SU-DHL-6 (cell line): Measurements from ENCODE around the gene PCDHGB7.

Experiments used
- EZH2phosphoT487 ChIP-seq: fragments of 200-600 bp; sonication (generic), shearing (Covaris generic); conservative IDR thresholded peaks from 2 replicates; pipeline ENCODE4 v1.6.1; 2018; ENCODE audit warnings: mild to moderate bottlenecking, antibody characterized with exemption, low read length, moderate library complexity, mixed read lengths
- TF ChIP-seq, protein P1 (sequence below): fragments of 200-600 bp; sonication (generic); IDR thresholded peaks from one replicate; pipeline ENCODE4 v1.5.1; 2017; ENCODE audit warnings: antibody characterized with exemption, mild to moderate bottlenecking, low read length, moderate library complexity; ENCODE audit not compliant: insufficient read depth, poor library complexity, severe bottlenecking

DNA sequence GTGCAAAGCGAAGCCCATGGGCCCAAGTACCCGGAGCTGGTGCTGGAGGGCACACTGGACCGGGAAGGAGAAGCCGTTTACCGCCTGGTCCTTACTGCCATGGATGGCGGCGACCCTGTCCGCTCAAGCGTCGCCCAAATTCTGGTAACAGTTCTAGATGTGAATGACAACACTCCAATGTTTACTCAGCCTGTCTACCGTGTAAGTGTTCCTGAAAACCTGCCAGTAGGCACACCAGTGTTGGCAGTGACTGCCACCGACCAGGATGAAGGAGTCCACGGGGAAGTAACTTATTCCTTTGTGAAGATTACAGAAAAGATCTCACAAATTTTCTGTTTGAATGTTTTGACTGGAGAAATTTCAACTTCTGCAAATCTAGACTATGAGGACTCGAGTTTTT is 42.9 kb upstream of the PCDHGB7 start:
- TF ChIP-seq, protein P1, sequence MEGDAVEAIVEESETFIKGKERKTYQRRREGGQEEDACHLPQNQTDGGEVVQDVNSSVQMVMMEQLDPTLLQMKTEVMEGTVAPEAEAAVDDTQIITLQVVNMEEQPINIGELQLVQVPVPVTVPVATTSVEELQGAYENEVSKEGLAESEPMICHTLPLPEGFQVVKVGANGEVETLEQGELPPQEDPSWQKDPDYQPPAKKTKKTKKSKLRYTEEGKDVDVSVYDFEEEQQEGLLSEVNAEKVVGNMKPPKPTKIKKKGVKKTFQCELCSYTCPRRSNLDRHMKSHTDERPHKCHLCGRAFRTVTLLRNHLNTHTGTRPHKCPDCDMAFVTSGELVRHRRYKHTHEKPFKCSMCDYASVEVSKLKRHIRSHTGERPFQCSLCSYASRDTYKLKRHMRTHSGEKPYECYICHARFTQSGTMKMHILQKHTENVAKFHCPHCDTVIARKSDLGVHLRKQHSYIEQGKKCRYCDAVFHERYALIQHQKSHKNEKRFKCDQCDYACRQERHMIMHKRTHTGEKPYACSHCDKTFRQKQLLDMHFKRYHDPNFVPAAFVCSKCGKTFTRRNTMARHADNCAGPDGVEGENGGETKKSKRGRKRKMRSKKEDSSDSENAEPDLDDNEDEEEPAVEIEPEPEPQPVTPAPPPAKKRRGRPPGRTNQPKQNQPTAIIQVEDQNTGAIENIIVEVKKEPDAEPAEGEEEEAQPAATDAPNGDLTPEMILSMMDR: no peak
- no peak for TF ChIP-seq EZH2phosphoT487
